H9 (cell line): ENCODE data around the gene CCDC82. TPM values are rescaled to one million over a fixed set of nuclear protein-coding genes. Genes with fewer than 3 reads are reported as not detected.

ENCODE experiments used
- DNase-seq: peaks from one replicate; pipeline ENCODE4 v3.0.0-alpha.2; 2017
- H2AFZ ChIP-seq: one replicate; pipeline ENCODE4 v1.6.1; 2013; ENCODE audit warnings: mild to moderate bottlenecking, low read length, control low read depth, moderate library complexity
- H2AK5ac ChIP-seq: 2 replicates; pipeline ENCODE4 v1.6.1; 2013; ENCODE audit warnings: low read length, control low read depth, mixed read lengths; ENCODE audit not compliant: insufficient read length
- H2BK120ac ChIP-seq: one replicate; pipeline ENCODE4 v1.6.1; 2013; ENCODE audit warnings: low read depth, mild to moderate bottlenecking, low read length, control low read depth, inconsistent platforms; ENCODE audit not compliant: poor library complexity, severe bottlenecking
- H2BK12ac ChIP-seq: 2 replicates; pipeline ENCODE4 v1.6.1; 2013; ENCODE audit warnings: low read length, control low read depth, mixed read lengths, low read depth; ENCODE audit not compliant: insufficient read length
- H2BK15ac ChIP-seq: 2 replicates; pipeline ENCODE4 v1.6.1; 2013; ENCODE audit warnings: low read depth, low read length, control low read depth
- H2BK20ac ChIP-seq: one replicate; pipeline ENCODE4 v1.6.1; 2013; ENCODE audit warnings: low read depth, mild to moderate bottlenecking, low read length, control low read depth, inconsistent platforms; ENCODE audit not compliant: poor library complexity, severe bottlenecking
- H2BK5ac ChIP-seq: 2 replicates; pipeline ENCODE4 v1.6.1; 2013; ENCODE audit warnings: low read length, control low read depth, mixed read lengths; ENCODE audit not compliant: insufficient read length
- H3K14ac ChIP-seq: 2 replicates; pipeline ENCODE4 v1.6.1; 2013; ENCODE audit warnings: low read length, control low read depth; ENCODE audit not compliant: insufficient read depth
- H3K18ac ChIP-seq: 2 replicates; pipeline ENCODE4 v1.6.1; 2013; ENCODE audit warnings: low read depth, mild to moderate bottlenecking, mixed read lengths, low read length, control low read depth; ENCODE audit not compliant: insufficient read length
- H3K23ac ChIP-seq: 2 replicates; pipeline ENCODE4 v1.6.1; 2013; ENCODE audit warnings: low read length, control low read depth, mixed read lengths, low read depth; ENCODE audit not compliant: insufficient read length
- H3K23me2 ChIP-seq: 2 replicates; pipeline ENCODE4 v1.6.1; 2013; ENCODE audit warnings: low read depth, mild to moderate bottlenecking, mixed read lengths, low read length, control low read depth; ENCODE audit not compliant: insufficient read length, poor library complexity, severe bottlenecking
- H3K27ac ChIP-seq: 2 replicates; pipeline ENCODE4 v1.5.1; 2013; ENCODE audit warnings: low read length, control low read depth, mixed read lengths, low read depth; ENCODE audit not compliant: insufficient read length
- H3K27me3 ChIP-seq: 2 replicates; pipeline ENCODE4 v1.6.1; 2013; ENCODE audit warnings: low read length, control low read depth, inconsistent platforms; ENCODE audit not compliant: insufficient read depth
- H3K4ac ChIP-seq: 2 replicates; pipeline ENCODE4 v1.6.1; 2013; ENCODE audit warnings: low read depth, mild to moderate bottlenecking, control low read depth, inconsistent platforms, low read length, moderate library complexity
- H3K4me1 ChIP-seq: 2 replicates; pipeline ENCODE4 v1.6.1; 2013; ENCODE audit warnings: low read length, control low read depth, inconsistent platforms; ENCODE audit not compliant: insufficient read depth
- H3K4me2 ChIP-seq: 2 replicates; pipeline ENCODE4 v1.6.1; 2013; ENCODE audit warnings: low read length, control low read depth, mixed read lengths; ENCODE audit not compliant: insufficient read length, insufficient read depth
- H3K56ac ChIP-seq: 2 replicates; pipeline ENCODE4 v1.6.1; 2013; ENCODE audit warnings: low read depth, mild to moderate bottlenecking, mixed read lengths, low read length, control low read depth; ENCODE audit not compliant: insufficient read length
- H3K79me1 ChIP-seq: 2 replicates; pipeline ENCODE4 v1.6.1; 2013; ENCODE audit warnings: low read depth, mild to moderate bottlenecking, moderate library complexity, low read length, control low read depth, inconsistent platforms; ENCODE audit not compliant: insufficient read depth, poor library complexity, severe bottlenecking
- H3K79me2 ChIP-seq: 2 replicates; pipeline ENCODE4 v1.6.1; 2013; ENCODE audit warnings: low read length, control low read depth, inconsistent platforms; ENCODE audit not compliant: insufficient read depth
- H3K9ac ChIP-seq: 2 replicates; pipeline ENCODE4 v1.6.1; 2013; ENCODE audit warnings: low read length, control low read depth, mixed read lengths; ENCODE audit not compliant: insufficient read length; ENCODE audit errors: extremely low read depth
- H3K9me3 ChIP-seq: one replicate; pipeline ENCODE4 v1.6.1; 2013; ENCODE audit warnings: low read depth, low read length, inconsistent platforms; ENCODE audit not compliant: control insufficient read depth
- H3T11ph ChIP-seq: one replicate; pipeline ENCODE4 v1.6.1; 2013; ENCODE audit warnings: mild to moderate bottlenecking, low read length, control low read depth, inconsistent platforms
- H4K20me1 ChIP-seq: one replicate; pipeline ENCODE4 v1.6.1; 2013; ENCODE audit not compliant: control insufficient read depth, insufficient read length, insufficient read depth
- H4K5ac ChIP-seq: 2 replicates; pipeline ENCODE4 v1.6.1; 2013; ENCODE audit warnings: low read depth, mild to moderate bottlenecking, mixed read lengths, low read length, control low read depth; ENCODE audit not compliant: insufficient read length
- H4K8ac ChIP-seq: replicated peaks from 2 replicates; pipeline ENCODE4 v1.6.1; 2013; ENCODE audit warnings: low read length, control low read depth, mixed read lengths, low read depth; ENCODE audit not compliant: insufficient read length
- H4K91ac ChIP-seq: 2 replicates; pipeline ENCODE4 v1.6.1; 2013; ENCODE audit warnings: low read depth, mild to moderate bottlenecking, moderate library complexity, mixed read lengths, low read length, control low read depth; ENCODE audit not compliant: insufficient read length
- H3K27ac Mint-ChIP-seq, 3 experiments: 2 replicates in 2 of 3; 3 replicates in 1 of 3; pipeline ENCODE4 v1.8.0; 2020 to 2021; ENCODE audit warnings: mixed read lengths in 3 of 3, mild to moderate bottlenecking in 1 of 3, moderate library complexity in 1 of 3
- H3K27me3 Mint-ChIP-seq: 2 replicates; pipeline ENCODE4 v1.8.0; 2021; ENCODE audit warnings: low read depth, mild to moderate bottlenecking, moderate library complexity, mixed read lengths
- H3K36me3 Mint-ChIP-seq, 3 experiments: 2 replicates in 2 of 3; 3 replicates in 1 of 3; pipeline ENCODE4 v1.8.0; 2020 to 2021; ENCODE audit warnings: low read depth in 3 of 3, mixed read lengths in 3 of 3; ENCODE audit not compliant: insufficient read depth in 1 of 3
- H3K4me1 Mint-ChIP-seq, 2 experiments: 2 replicates each; pipeline ENCODE4 v1.8.0; 2020; ENCODE audit warnings: mixed read lengths in 2 of 2
- H3K4me3 Mint-ChIP-seq, 2 experiments: 2 replicates in 1 of 2; 3 replicates in 1 of 2; pipeline ENCODE4 v1.8.0; 2020 to 2021; ENCODE audit warnings: mild to moderate bottlenecking in 2 of 2, mixed read lengths in 2 of 2, moderate library complexity in 1 of 2
- H3K9me3 Mint-ChIP-seq, 2 experiments: 2 replicates in 1 of 2; 3 replicates in 1 of 2; pipeline ENCODE4 v1.8.0; 2020; ENCODE audit warnings: mild to moderate bottlenecking in 2 of 2, mixed read lengths in 2 of 2, moderate library complexity in 1 of 2
- WGBS: extraction: QIAGEN DNeasy Blood & Tissue Kit; methylation state at CpG from one replicate; pipeline ENCODE4 v1.1.7; 2013; ENCODE audit warnings: missing lambda C conversion rate, low lambda C conversion rate, mixed read lengths; ENCODE audit not compliant: insufficient read length; ENCODE audit errors: extremely low coverage; 5-methylcytosine and 5-hydroxymethylcytosine counted together
- total RNA-seq: library from RNA; stranded (reverse); gene quantifications from 2 replicates; pipeline ENCODE4 v1.2.1, GENCODE V29; 2021
- TF ChIP-seq, protein P1 (sequence below): fragments of 200-600 bp; sonication (generic); conservative IDR thresholded peaks from 3 replicates; pipeline ENCODE4 v1.8.0; 2021; ENCODE audit warnings: antibody characterized with exemption, mild to moderate bottlenecking

The CCDC82 gene
- total RNA-seq, 1 experiment from 2014 or later, result 17.4 TPM

DNA sequence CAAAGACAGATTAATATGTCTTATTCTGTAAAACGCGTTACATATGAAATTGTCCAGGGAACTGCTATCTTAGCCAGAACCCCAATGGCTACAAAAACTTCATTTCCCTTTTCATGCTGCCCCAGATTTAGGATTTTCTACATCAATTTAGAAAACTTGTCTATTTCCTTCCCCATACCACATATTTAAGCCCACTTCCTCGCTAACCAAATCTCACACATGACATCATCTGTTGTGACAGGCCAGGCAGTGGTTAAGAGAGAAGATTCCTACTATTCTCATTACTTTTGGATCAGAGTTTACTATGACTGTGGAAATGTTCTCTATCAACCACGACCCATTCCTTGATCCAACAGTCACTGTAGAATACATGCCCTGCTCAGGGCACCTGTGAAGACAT, 15.9 kb downstream of the CCDC82 start:
- no peaks in the 10 kb centered on the region for H3K79me1 ChIP-seq
- H3K23me2 ChIP-seq, result no peaks in the 10 kb centered on the region
- H2BK12ac ChIP-seq, result no peak overlapping the region
- H3K27ac ChIP-seq, result no peak overlapping the region
- H3K23ac ChIP-seq, result no peak overlapping the region
- H4K5ac ChIP-seq, result no peak overlapping the region
- Mint-ChIP-seq H3K27ac (no peak overlapping the region), H3K27me3 (no peaks in the 10 kb centered on the region), H3K9me3 (peaks cover 2% of the 10 kb centered on the region in 2 experiments; a peak in 3 of 5 replicates), H3K36me3 (peaks cover 6 to 13% (median 7%) of the 10 kb centered on the region in 3 experiments; a peak in 6 of 7 replicates), H3K4me3 (no peak overlapping the region), H3K4me1 (no peaks in the 10 kb centered on the region)
- H2BK15ac ChIP-seq, result no peak overlapping the region
- 100% methylated on average over 1 of the region's 4 CpGs for WGBS
- no peak overlapping the region for H3K14ac ChIP-seq
- H4K91ac ChIP-seq, result no peak overlapping the region
- H3K18ac ChIP-seq, result no peak overlapping the region
- H4K20me1 ChIP-seq, result no peaks in the 10 kb centered on the region
- TF ChIP-seq, protein P1, sequence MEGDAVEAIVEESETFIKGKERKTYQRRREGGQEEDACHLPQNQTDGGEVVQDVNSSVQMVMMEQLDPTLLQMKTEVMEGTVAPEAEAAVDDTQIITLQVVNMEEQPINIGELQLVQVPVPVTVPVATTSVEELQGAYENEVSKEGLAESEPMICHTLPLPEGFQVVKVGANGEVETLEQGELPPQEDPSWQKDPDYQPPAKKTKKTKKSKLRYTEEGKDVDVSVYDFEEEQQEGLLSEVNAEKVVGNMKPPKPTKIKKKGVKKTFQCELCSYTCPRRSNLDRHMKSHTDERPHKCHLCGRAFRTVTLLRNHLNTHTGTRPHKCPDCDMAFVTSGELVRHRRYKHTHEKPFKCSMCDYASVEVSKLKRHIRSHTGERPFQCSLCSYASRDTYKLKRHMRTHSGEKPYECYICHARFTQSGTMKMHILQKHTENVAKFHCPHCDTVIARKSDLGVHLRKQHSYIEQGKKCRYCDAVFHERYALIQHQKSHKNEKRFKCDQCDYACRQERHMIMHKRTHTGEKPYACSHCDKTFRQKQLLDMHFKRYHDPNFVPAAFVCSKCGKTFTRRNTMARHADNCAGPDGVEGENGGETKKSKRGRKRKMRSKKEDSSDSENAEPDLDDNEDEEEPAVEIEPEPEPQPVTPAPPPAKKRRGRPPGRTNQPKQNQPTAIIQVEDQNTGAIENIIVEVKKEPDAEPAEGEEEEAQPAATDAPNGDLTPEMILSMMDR, result no peak
- no peak overlapping the region for H2BK20ac ChIP-seq
- no peak overlapping the region for H3K4ac ChIP-seq
- H3K56ac ChIP-seq, result no peak overlapping the region
- H3T11ph ChIP-seq, result no peak overlapping the region
- no peak overlapping the region for H2BK120ac ChIP-seq
- no peaks in the 10 kb centered on the region for H3K9me3 ChIP-seq
- H2AK5ac ChIP-seq, result no peak overlapping the region
- H3K4me1 ChIP-seq, result no peaks in the 10 kb centered on the region
- no peak overlapping the region for H4K8ac ChIP-seq
- no peak overlapping the region for H2AFZ ChIP-seq
- DNase-seq, result no peak
- H3K4me2 ChIP-seq, result no peak overlapping the region
- H3K27me3 ChIP-seq, result no peaks in the 10 kb centered on the region
- no peak overlapping the region for H2BK5ac ChIP-seq
- no peaks in the 10 kb centered on the region for H3K79me2 ChIP-seq
- H3K9ac ChIP-seq, result no peak overlapping the region
